Left ventricle myocardium inferior (tissue), 1 donor: ENCODE measurements around the gene MEF2D. TPM values are rescaled to one million over a fixed set of nuclear protein-coding genes. Genes with fewer than 3 reads are reported as not detected.

Source experiments
- DNase-seq: peaks from one replicate; pipeline ENCODE4 v3.0.0-alpha.2; 2020
- H3K27ac ChIP-seq: fragments of 200-600 bp; replicated peaks from 2 replicates; pipeline ENCODE4 v1.8.0; 2021
- H3K27me3 ChIP-seq: fragments of 200-600 bp; 2 replicates; pipeline ENCODE4 v1.8.0; 2021; ENCODE audit warnings: low read depth
- H3K36me3 ChIP-seq: fragments of 200-600 bp; 2 replicates; pipeline ENCODE4 v1.8.0; 2021
- H3K4me1 ChIP-seq: fragments of 200-600 bp; 2 replicates; pipeline ENCODE4 v1.8.0; 2021
- H3K4me3 ChIP-seq: fragments of 200-600 bp; 2 replicates; pipeline ENCODE4 v1.8.0; 2021; ENCODE audit warnings: mild to moderate bottlenecking, moderate library complexity
- H3K9me3 ChIP-seq: fragments of 200-600 bp; replicated peaks from 2 replicates; pipeline ENCODE4 v1.8.0; 2021
- intact Hi-C: fragments of 100-400 bp; cut with micrococcal nuclease; formaldehyde crosslinking; loops from one replicate; pipeline ENCODE4 v1.11.0; 2022
- total RNA-seq: library from RNA; stranded (reverse); fragmentation: NEBNext Ultra II Directional; extraction: Animal tissue kit (Norgen Biotek cat#: 25700); gene quantifications from one replicate; pipeline ENCODE4 v1.2.1, GENCODE V29; 2021
- TF ChIP-seq, protein P1 (sequence below): fragments of 200-600 bp; IDR thresholded peaks from 2 replicates; pipeline ENCODE4 v1.8.0; 2021; ENCODE audit warnings: antibody characterized with exemption, mild to moderate bottlenecking, borderline replicate concordance
- donor health status: DM: no; HTN: yes; CAD: no; lungs with severe emphysema.

MEF2D gene
- total RNA-seq, 1 donor from 2014 or later = 96.8 TPM

DNA sequence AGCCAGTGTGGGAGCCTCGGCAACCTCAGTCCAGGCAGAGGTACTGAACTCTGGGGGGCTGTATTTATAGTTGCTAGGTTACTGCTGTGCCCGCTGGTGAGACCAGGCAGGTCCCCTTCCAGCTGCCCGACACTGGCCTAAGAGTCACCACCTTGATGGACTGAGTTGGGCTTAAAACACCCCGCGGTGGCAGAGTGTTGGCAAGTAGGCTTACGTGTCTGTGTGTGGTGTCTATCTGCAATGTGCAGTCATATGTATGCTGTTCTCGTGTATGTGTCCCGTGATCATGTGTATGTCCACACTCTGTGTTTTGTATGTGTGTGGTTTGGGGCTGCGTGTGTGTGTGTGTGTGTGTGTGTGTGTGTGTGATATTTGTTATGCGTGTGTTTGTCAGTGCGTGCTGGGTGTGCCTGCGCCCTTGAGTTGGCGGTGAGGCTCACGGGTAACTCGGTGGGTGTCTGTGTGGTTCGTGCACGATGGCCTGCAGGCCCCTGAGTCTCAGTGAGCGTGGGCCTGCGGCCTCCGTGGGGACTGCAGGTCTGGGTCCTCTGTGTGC lies 65.5 kb downstream of the MEF2D start:
- peaks cover 18% of the 10 kb centered on the region for H3K4me1 ChIP-seq
- H3K4me3 ChIP-seq = peak overlapping the region; percentile 58
- no peaks in the 10 kb centered on the region for H3K36me3 ChIP-seq
- peaks cover 100% of the 10 kb centered on the region for H3K27me3 ChIP-seq
- intact Hi-C loops = no loop called here
- H3K9me3 ChIP-seq = no peaks in the 10 kb centered on the region
- DNase-seq = no peak
- H3K27ac ChIP-seq = no peak overlapping the region
- TF ChIP-seq, protein P1, sequence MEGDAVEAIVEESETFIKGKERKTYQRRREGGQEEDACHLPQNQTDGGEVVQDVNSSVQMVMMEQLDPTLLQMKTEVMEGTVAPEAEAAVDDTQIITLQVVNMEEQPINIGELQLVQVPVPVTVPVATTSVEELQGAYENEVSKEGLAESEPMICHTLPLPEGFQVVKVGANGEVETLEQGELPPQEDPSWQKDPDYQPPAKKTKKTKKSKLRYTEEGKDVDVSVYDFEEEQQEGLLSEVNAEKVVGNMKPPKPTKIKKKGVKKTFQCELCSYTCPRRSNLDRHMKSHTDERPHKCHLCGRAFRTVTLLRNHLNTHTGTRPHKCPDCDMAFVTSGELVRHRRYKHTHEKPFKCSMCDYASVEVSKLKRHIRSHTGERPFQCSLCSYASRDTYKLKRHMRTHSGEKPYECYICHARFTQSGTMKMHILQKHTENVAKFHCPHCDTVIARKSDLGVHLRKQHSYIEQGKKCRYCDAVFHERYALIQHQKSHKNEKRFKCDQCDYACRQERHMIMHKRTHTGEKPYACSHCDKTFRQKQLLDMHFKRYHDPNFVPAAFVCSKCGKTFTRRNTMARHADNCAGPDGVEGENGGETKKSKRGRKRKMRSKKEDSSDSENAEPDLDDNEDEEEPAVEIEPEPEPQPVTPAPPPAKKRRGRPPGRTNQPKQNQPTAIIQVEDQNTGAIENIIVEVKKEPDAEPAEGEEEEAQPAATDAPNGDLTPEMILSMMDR = no peak

DNA sequence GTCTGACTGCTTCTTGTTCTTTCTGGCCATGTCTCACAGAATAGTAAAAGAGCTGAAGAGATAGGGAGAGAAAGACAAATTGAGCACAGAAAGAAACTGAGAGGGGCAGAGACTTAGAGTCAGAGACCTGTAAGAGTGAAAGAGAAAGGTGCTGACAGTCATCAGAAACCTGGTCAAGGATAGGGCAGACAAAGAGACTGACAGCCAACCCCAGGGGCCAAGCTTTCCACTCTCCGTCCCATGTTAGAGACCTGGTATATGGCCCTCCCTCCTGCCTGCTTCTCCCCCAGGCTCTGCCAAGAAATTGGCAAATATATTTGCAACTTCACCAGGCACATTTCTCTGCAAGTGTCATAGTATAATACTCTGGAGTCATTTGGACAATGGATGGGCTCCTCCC lies 67.0 kb downstream of the MEF2D start:
- intact Hi-C loops = no loop called here
- Histone ChIP-seq H3K4me1 (peaks cover 18% of the 10 kb centered on the region), H3K36me3 (no peaks in the 10 kb centered on the region), H3K27me3 (peaks cover 100% of the 10 kb centered on the region), H3K9me3 (no peaks in the 10 kb centered on the region), H3K27ac (no peak overlapping the region), H3K4me3 (no peak overlapping the region)
- TF ChIP-seq, protein P1 = no peak
- no peak for DNase-seq

DNA sequence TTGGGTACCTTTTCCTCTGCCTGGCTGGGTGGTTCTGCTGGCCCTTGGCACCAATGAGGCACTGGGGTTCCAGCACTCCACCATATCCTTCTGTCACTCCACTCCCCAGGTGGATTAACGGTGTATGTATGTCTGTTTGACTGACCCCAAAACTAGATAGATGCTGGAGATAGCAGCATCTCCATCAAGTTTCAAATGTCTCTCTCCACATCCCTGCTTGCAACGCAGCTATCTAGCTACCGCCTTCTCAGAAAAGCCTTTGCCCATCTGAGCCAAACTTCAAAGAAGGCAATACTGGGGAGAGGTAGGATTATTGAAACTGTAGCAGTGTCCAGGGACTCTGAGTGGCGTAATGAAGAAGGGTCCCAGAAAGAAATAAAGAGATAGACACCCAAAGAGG lies 67.5 kb downstream of the MEF2D start:
- TF ChIP-seq, protein P1 = no peak
- Histone ChIP-seq H3K27me3 (peaks cover 100% of the 10 kb centered on the region), H3K27ac (no peak overlapping the region), H3K4me3 (no peak overlapping the region), H3K36me3 (no peaks in the 10 kb centered on the region), H3K9me3 (no peaks in the 10 kb centered on the region), H3K4me1 (peaks cover 18% of the 10 kb centered on the region)
- DNase-seq = no peak
- intact Hi-C loops = no loop called here

DNA sequence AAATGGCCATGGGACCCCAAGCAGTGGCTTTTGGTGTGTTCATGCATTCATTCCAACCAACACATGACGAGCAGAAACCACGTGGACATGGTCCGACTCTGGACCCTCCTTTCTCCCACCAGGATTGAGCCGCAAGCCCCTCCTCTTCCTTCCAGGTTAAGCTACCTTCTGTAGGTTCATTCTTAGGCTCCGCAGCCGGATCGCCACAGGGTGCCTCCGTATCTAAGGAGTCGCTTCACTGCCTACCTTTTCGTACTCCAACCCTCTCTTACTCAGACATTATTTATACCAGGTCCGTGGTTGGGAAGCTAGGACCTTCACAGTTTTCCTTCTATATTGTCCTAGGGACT lies 67.9 kb downstream of the MEF2D start:
- TF ChIP-seq, protein P1 = no peak
- Histone ChIP-seq H3K36me3 (no peaks in the 10 kb centered on the region), H3K9me3 (no peaks in the 10 kb centered on the region), H3K4me1 (peaks cover 18% of the 10 kb centered on the region), H3K4me3 (no peak overlapping the region), H3K27ac (no peak overlapping the region), H3K27me3 (peaks cover 100% of the 10 kb centered on the region)
- intact Hi-C loops = no loop called here
- DNase-seq = no peak

DNA sequence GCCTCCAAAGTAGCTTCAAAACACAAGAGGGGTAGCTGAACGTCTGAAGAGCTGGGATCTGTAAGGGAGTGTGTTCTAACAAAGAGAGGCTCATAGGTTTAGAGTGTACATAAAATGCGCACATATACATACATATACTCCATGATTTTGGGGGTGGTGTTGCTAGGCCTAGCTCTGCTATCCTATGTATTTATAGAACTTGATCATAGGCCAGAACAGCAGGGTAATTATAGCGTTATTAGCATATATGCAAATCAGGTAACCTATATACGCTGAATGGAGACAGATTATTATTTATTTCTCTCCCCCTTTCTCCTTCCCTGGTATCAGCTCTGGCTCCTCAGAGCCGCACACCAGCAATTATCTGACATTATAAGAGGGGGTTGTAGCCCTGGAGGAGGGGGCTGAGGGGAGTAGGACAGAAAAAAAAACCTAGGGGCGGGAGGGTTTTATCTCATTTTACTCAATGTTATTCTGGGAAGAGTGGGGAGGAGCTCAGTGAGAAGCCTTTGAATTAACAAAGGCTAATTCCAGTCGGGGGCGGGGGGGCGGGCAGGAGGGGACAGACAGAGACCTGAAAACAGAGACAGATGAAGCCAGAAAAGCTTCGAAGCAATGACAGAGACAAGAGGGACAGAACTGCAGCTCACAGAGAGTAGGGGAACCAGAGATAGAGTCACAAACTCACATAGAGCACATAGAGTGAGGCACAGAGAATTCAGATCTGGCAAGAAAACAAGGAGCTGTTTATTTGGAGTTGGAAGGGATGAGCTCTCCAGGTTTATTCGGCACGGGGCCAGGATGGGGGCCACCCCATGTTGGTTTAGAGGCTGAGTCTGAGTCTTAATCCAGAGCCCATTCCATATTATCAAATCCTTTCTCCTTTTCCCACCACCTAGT lies 68.6 kb downstream of the MEF2D start:
- H3K36me3 ChIP-seq = no peaks in the 10 kb centered on the region
- intact Hi-C loops = no loop called here
- no peaks in the 10 kb centered on the region for H3K9me3 ChIP-seq
- H3K27me3 ChIP-seq = peaks cover 100% of the 10 kb centered on the region
- no peak for DNase-seq
- H3K4me3 ChIP-seq = no peak overlapping the region
- peaks cover 18% of the 10 kb centered on the region for H3K4me1 ChIP-seq
- TF ChIP-seq, protein P1 = no peak
- no peak overlapping the region for H3K27ac ChIP-seq
